OCI-LY7 (cell line): Measurements from ENCODE around the gene ABCA8.

Source experiments
- CTCF ChIP-seq: fragments of 200-600 bp; sonication (generic); conservative IDR thresholded peaks from 2 replicates; pipeline ENCODE4 v1.5.1; 2014; ENCODE audit warnings: mild to moderate bottlenecking, antibody characterized with exemption, low read length, moderate library complexity, mixed read lengths
- EZH2phosphoT487 ChIP-seq: fragments of 200-600 bp; sonication (generic); IDR thresholded peaks from 2 replicates; pipeline ENCODE4 v1.6.1; 2018; ENCODE audit warnings: low read depth, borderline replicate concordance, mild to moderate bottlenecking, mixed run types, antibody characterized with exemption, low read length, moderate library complexity, mixed read lengths

DNA sequence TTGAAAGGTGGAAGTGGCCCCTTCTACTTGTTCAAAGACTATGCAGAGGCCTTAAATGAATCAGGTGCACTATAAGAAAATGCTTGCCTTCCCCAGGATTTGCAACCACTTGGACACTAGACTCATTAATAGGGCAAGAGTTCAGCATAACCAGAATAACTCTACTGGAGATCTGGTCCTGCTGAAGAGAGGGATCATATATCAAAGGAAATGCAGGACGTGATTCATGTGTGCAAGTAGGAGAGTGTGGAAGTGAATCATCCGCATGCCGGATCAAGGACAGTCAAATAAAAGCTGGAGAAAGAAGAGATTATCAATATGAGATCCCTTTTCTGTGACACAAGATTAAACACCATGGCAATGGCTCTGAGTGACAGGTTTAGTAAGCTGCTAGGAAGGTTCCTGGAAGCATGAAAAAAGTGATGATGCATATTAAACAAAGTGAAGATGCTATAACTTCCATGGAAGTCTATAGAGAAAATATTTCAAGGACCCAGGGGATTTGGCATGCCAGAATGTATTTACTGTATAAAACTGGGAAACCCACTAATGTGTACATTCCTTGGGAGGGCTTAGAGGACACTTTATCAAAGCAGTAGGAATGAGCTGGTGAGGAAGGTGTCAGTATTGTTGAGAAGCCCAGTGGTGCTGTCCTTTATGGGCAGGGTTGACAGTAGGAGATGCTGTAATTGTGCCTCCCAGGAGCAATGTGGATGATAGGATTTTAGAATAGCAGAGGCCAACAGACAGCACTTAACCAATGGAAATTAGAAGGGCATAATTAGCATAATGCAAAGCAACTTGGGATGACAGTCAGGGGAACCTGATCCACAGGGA is 133.1 kb downstream of the ABCA8 start:
- TF ChIP-seq CTCF (no peak), EZH2phosphoT487 (no peak)
